ENCODE measurements around the gene ZNF213.
"Not testable (repeated sequence)": the region's sequence is repeated elsewhere in the genome, so short reads cannot be mapped to it uniquely, and the experiment has no call there.

Gene ZNF213

GRCh38 chr16:3148256-3149192, 13.7 kb downstream of the ZNF213 start:
- no peak for DNase-seq

DNA sequence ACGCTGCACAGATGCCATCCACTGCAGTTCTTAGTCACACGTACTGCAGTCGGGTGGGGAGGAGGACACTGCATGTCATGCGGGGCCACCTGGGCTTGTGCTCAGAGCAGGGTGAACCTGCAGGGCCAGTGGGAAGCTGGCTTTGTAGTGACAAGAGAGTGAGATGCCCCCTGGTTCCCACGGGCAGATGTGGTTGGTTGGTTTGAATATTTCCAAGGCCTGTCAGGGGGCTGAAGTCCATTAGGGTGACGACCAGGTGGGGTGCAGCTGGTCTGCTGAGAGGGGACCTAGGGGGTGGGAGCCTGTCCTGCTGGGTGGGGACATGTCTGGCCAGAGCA, 14.3 kb downstream of the ZNF213 start:
- DNase-seq: no peak

DNA sequence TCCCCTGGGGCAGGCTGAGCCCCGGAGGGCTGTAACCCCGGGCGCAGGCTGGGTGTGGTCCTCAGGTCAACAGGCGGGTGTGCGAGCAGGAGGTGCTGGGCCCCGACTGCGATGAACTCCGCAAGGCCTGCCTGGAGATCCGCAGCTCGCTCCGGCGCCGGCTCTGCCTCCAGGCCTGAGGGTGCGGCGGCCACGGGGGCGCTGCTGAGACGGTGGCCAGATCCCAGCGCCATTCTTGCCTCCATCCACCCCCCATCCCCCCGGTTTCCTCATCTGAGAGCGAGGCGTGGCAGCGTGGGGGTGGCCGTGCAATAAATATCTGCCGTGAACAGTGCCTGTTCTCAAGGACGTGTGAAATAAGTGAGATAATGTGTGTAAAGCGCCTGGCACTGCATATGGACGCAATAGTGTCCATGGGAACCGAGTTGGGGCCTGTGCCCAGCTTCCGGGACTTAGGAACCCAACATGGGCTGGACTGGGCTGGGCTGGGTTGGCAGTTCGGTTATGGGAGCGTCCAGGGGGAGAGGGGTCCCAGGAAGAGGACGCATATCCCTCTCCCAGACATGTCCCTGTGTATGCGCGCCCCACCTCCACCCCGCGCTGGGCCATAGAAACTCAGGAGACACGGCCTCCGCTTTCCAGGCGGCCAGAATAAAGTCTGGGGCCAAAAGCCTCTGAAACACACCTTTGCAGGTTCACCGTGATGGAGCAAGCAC, 15.0 kb downstream of the ZNF213 start:
- DNase-seq: peak; percentile 50

DNA sequence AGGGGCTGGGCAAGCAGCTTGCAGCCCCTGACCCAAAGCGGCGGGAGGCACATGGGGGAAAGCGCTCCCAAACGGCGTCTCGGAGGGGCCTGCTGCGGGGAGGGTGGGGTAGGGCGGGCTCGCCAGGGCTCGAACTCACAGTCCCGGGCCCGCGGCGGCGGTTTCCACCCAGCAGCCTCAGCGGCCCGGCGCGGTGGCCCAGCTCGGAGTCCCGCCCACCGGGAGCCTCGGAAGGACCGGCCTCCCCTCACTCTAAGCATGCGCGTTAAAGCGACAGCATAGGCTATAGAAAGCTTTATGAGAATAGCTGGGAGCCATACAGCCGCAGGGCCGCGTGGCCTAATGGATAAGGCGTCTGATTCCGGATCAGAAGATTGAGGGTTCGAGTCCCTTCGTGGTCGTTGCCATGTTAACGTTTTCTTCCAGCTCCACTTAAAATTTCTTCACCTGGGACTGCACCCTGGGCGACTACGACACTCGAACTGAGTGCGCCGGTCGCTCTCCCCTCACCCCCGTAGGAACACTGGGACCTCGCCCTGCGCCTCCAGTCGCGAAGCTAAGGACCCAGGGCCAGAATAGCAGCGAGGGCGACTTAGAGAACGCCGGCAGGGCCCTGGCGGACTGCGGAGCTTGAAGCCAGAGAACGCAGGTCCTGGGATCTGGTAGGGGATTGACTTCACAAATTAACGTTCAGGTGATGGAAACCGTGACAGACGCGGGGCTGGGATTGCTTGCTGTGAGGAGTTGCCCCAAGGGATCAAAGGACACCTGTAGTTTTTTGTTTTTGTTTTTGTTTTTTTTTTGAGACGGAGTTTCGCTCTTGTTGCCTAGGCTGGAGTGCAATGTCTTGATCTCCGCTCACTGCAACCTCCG, 15.8 kb downstream of the ZNF213 start:
- DNase-seq: peak; percentile 96

GRCh38 chr16:3152027-3152276, 17.1 kb downstream of the ZNF213 start:
- DNase-seq: no peak

GRCh38 chr16:3152277-3152990, 17.6 kb downstream of the ZNF213 start:
- peak; percentile 82 for DNase-seq

DNA sequence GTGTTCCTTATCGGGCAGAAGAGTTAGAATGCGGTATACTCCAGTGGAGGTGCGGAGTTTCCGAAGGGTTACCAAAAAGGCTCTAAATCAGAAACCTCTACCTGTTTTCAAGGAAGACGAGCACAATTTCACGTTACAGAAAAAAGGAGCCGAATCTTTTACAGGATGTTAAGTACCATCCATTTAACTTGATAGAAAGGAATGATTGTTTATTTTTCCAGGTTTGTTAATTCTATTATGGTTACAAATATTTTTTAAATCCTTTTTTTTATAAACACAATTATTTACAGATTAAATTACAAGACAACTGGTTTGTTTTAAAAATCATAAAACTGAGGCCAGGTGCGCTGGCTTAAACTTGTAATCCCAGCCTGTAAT, 18.2 kb downstream of the ZNF213 start:
- no peak for DNase-seq

DNA sequence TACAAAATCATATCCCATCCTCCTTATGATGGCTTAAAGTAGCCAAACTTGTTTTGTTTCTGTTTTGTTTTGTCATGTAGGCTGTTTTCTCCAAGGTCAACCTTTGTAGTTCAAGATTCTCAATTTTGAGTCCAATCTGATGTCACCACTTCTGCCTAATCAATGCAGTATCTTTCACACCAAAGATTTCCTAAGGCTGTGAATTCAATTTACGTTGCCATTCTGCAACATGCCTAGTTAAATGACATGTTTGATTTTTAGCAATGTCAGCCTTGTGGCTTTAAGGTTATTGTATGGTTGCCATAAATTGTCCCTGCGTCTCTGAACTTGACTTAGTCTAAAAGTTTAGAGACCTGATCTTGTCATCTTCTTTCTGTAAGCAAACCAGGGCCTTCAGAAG, 20.4 kb downstream of the ZNF213 start:
- DNase-seq: no peak

DNA sequence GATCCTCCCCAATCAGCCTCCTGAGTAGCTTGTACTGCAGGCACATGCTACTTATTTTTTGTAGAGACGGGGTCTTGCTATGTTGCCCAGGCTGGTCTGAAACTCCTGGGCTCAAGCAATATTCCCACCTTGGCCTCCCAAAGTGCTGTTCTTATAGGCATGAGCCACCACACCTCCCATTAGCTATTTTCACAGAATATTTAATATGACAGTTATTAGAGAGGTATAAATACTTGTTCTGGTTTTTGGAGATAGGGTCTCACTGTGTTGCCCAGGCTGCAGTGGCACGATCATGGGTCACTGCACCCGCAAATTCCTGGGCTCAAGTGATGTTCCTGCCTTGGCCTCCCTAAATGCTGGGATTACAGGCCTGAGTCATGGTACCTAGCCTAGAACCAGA, 21.1 kb downstream of the ZNF213 start:
- no peak for DNase-seq

DNA sequence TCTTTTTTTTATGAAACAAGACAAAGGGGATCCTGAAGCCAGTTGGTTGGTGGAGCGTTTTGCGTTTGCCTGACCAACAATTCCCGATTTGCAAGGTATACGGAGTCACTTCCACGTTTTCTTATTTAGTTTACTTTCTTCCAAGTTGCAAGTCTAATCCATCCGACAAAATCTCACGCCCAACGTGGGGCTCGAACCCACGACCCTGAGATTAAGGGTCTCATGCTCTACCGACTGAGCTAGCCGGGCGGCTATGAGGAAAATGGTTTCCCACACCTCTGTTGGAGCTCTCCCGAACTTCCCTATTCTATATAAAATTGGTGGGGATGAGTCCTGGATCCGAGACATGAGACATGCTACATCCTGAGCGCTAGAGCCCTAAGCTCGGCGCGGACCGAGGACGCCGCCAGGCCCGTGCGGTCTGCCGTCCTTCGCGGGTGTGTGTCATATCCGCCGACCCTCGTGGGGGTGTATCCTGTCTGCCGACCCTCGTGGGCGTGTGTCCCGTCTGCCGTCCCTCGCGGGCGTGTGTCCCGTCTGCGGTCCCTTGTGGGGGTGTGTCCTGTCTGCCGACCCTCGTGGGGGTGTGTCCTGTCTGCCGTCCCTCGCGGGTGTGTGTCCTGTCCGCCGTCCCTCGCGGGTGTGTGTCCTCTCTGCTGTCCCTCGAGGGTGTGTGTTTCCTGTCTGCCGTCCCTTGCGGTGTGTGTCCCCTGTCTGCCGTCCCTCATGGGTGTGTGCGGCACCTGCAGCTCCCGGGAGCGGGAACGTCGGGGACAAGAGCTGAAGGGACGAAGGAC, 22.6 kb downstream of the ZNF213 start:
- peak; percentile 41 for DNase-seq

GRCh38 chr16:3158026-3158509, 23.2 kb downstream of the ZNF213 start:
- DNase-seq: no peak

GRCh38 chr16:3158510-3159314, 23.9 kb downstream of the ZNF213 start:
- DNase-seq: peak; percentile 77

DNA sequence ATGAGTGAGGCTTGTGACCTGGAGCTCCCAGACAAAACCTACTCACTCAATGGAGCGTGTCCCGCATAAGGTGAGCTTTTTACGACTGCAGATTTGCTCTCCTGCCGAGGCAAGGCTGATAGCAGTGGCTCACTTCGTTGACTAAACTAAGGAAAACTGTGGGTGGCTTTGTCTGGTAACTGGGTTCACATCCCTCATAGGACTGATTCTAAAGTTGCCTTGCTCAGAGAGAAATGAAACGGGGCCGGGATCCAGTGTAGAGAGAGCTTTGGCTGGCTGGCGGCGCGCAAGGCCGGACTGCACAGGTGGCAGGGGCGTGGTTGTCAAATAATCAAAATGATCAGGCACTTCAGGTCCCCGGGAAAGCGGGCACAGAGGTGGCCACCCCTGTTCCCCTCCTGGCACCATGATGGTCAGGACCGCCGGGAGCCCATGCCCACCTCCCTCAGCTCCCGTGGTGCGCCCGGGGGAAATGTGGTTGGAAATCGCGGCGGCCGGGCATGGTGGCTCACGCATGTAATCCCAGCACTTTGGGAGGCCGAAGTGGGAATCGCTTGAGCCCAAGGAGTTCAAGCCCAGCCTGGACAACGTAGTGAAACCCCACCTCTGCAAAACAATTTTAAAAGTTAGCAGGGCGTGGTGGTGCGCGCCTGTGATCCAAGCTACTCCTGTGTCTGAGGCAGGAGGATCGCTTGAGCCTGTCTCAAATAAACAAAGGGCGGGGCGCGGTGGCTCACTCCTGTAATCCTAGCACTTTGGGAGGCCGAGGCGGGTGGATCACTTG, 26.6 kb downstream of the ZNF213 start:
- no peak for DNase-seq

GRCh38 chr16:3164121-3164991, 29.5 kb downstream of the ZNF213 start:
- no peak for DNase-seq

DNA sequence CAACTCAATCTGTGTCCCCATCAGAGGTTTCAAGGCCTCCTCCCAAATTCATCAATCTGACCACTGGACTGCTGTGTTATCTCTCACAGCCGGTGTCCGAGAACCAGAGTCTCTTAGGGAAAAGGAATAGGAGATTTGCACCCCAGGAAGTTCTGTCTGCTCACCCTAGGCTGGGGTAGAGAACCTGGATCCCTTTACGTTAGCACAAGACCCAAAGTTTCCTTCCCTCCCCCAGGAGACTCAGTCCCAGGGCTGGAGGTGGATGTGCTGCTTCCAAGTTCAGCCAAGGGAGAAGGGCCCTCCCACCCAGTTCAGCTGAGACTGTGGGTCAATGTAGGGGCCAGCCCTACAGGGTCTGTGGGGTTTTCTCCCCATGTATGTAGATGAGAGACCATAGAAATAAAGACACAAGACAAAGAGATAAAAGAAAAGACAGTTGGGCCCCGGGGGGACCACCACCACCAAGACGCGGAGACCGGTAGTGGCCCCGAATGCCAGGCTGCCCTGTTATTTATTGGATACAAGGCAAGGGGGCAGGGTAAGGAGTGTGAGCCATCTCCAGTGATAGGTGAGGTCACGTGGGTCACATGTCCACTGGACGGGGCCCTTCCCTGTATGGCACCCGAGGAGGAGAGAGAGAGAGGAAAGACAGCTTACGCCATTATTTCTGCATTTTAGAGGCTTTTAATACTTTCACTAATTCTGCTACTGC, 30.4 kb downstream of the ZNF213 start:
- DNase-seq: no peak

DNA sequence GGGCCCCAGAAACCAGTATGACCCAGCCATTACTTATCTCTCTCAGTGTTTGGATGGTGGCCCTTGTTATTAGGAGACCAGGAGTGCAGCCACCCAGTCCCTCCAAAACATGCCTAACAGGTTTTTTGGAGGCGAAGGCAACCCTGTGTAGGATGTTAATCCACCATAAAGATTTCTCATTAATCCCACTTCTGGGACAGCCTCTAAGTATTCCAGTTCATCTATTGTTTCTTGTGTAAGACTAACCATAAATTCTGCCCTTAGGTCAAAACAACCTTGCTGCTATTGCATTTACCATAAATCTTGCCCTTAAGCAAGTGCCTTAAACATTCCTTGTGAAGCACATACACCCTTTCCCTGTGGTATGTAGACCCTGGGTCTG, 31.7 kb downstream of the ZNF213 start:
- no peak for DNase-seq

GRCh38 chr16:3168729-3169128, 33.9 kb downstream of the ZNF213 start:
- DNase-seq: not testable (repeated sequence)

GRCh38 chr16:3170440-3171180, 35.8 kb downstream of the ZNF213 start:
- DNase-seq: peak; percentile 30
